ENCODE measurements around the gene SOD2.

GRCh38 chr6:159689001-159689400 lies 4.0 kb downstream of the SOD2 start:
- TF ChIP-seq, protein P1, sequence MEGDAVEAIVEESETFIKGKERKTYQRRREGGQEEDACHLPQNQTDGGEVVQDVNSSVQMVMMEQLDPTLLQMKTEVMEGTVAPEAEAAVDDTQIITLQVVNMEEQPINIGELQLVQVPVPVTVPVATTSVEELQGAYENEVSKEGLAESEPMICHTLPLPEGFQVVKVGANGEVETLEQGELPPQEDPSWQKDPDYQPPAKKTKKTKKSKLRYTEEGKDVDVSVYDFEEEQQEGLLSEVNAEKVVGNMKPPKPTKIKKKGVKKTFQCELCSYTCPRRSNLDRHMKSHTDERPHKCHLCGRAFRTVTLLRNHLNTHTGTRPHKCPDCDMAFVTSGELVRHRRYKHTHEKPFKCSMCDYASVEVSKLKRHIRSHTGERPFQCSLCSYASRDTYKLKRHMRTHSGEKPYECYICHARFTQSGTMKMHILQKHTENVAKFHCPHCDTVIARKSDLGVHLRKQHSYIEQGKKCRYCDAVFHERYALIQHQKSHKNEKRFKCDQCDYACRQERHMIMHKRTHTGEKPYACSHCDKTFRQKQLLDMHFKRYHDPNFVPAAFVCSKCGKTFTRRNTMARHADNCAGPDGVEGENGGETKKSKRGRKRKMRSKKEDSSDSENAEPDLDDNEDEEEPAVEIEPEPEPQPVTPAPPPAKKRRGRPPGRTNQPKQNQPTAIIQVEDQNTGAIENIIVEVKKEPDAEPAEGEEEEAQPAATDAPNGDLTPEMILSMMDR (IDR thresholded peaks at IDR 0.05; ENCODE audit: low read length): no peak
- no peak for TF ChIP-seq EZH2 (optimal IDR thresholded peaks at IDR 0.05; ENCODE audit: low read depth, low read length)
- no peak for TF ChIP-seq EZH2phosphoT487 (IDR thresholded peaks at IDR 0.05; ENCODE audit: low read length)

Measured in MM.1S (cell line).